ENCODE results near the gene MAGEA2. TPM values are rescaled to one million over a fixed set of nuclear protein-coding genes. Genes with fewer than 3 reads are reported as not detected.

The MAGEA2 gene
- total and polyA plus RNA-seq, 2 of the 13 experiments (the other 11 are each of a cell fraction or from before 2014, with no cell fraction given) = 0.05 to 0.15 TPM

DNA sequence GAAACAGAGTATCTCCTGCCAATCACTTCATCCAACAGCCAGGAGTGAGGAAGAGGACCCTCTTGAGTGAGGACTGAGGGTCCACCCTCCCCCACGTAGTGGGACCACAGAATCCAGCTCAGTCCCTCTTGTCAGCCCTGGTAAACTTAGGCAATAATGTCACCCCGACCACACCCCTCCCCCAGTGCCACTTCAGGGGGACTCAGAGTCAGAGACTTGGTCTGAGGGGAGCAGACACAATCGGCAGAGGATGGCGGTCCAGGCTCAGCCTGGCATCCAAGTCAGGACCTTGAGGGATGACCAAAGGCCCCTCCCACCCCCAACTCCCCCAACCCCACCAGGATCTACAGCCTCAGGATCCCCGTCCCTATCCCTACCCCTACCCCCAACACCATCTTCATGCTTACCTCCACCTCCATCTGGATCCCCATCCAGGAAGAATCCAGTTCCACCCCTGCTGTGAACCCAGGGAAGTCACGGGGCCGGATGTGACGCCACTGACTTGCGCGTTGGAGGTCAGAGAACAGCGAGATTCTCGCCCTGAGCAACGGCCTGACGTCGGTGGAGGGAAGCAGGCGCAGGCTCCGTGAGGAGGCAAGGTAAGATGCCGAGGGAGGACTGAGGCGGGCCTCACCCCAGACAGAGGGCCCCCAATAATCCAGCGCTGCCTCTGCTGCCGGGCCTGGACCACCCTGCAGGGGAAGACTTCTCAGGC lies 20.2 kb downstream of the MAGEA2 start, which contains the start of the genes CSAG1 and MAGEA12:
Gene CSAG1, minus strand, starts transcription at position 461 of the 715 bp plus-strand sequence. CDS start 1,261 bp downstream, outside the sequence.
Gene MAGEA12, plus strand, starts transcription at position 497 of the 715 bp plus-strand sequence. CDS start 2,405 bp downstream, outside the sequence.
- H3K4me1 ChIP-seq (ENCODE audit: insufficient read depth, low read length) = no peaks in the 10 kb centered on the region
- no peaks in the 10 kb centered on the region for H3K27me3 ChIP-seq (ENCODE audit: control insufficient read depth in 1 of 2, insufficient read depth in 2 of 2, low read length in 2 of 2)
- H3K9ac ChIP-seq (ENCODE audit: insufficient read depth, low read depth, low read length) = no peak within 1 kb of the TSS
- 31% methylated on average over 3 of the region's 21 CpGs for WGBS (ENCODE audit: low lambda C conversion rate)
- in situ Hi-C loops (cut with HindIII; ENCODE audit: extremely low pct_ligation_motif_present, low pct_unique_long_range_greater_than_20kb) (no loop called here), intact Hi-C loops (cut with micrococcal nuclease; ENCODE audit: unreplicated experiment) (no loop called here)
- H3K36me3 ChIP-seq (replicated peaks in 1 of 2; ENCODE audit: control insufficient read depth in 1 of 2, insufficient read depth in 2 of 2, low read length in 2 of 2) = no peaks in the 10 kb centered on the region
- H4K20me1 ChIP-seq (ENCODE audit: insufficient read depth, low read length) = no peaks in the 10 kb centered on the region
- no peaks in the 10 kb centered on the region for H3K9me3 ChIP-seq (ENCODE audit: low read length)
- no peak for ATAC-seq
- no peaks in the 10 kb centered on the region for H3K79me2 ChIP-seq (ENCODE audit: insufficient read depth, low read length)
- TF ChIP-seq, protein P1, sequence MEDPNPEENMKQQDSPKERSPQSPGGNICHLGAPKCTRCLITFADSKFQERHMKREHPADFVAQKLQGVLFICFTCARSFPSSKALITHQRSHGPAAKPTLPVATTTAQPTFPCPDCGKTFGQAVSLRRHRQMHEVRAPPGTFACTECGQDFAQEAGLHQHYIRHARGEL (CRISPR knock-in tag; IDR thresholded peaks at IDR 0.05) = no peak
- TF ChIP-seq, protein P2, sequence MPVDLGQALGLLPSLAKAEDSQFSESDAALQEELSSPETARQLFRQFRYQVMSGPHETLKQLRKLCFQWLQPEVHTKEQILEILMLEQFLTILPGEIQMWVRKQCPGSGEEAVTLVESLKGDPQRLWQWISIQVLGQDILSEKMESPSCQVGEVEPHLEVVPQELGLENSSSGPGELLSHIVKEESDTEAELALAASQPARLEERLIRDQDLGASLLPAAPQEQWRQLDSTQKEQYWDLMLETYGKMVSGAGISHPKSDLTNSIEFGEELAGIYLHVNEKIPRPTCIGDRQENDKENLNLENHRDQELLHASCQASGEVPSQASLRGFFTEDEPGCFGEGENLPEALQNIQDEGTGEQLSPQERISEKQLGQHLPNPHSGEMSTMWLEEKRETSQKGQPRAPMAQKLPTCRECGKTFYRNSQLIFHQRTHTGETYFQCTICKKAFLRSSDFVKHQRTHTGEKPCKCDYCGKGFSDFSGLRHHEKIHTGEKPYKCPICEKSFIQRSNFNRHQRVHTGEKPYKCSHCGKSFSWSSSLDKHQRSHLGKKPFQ (CRISPR knock-in tag; IDR thresholded peaks at IDR 0.05; ENCODE audit: insufficient replicate concordance) = no peak
- TF ChIP-seq STAG1 (CRISPR knock-in tag; IDR thresholded peaks at IDR 0.05) = no peak
- no peak for TF ChIP-seq ARNT2 (CRISPR knock-in tag; IDR thresholded peaks at IDR 0.05; ENCODE audit: low read depth)
- TF ChIP-seq NRL (CRISPR knock-in tag; IDR thresholded peaks at IDR 0.05; ENCODE audit: borderline replicate concordance) = no peak
- TF ChIP-seq ZNF563 (CRISPR knock-in tag; IDR thresholded peaks at IDR 0.05) = no peak
- TF ChIP-seq, protein P3, sequence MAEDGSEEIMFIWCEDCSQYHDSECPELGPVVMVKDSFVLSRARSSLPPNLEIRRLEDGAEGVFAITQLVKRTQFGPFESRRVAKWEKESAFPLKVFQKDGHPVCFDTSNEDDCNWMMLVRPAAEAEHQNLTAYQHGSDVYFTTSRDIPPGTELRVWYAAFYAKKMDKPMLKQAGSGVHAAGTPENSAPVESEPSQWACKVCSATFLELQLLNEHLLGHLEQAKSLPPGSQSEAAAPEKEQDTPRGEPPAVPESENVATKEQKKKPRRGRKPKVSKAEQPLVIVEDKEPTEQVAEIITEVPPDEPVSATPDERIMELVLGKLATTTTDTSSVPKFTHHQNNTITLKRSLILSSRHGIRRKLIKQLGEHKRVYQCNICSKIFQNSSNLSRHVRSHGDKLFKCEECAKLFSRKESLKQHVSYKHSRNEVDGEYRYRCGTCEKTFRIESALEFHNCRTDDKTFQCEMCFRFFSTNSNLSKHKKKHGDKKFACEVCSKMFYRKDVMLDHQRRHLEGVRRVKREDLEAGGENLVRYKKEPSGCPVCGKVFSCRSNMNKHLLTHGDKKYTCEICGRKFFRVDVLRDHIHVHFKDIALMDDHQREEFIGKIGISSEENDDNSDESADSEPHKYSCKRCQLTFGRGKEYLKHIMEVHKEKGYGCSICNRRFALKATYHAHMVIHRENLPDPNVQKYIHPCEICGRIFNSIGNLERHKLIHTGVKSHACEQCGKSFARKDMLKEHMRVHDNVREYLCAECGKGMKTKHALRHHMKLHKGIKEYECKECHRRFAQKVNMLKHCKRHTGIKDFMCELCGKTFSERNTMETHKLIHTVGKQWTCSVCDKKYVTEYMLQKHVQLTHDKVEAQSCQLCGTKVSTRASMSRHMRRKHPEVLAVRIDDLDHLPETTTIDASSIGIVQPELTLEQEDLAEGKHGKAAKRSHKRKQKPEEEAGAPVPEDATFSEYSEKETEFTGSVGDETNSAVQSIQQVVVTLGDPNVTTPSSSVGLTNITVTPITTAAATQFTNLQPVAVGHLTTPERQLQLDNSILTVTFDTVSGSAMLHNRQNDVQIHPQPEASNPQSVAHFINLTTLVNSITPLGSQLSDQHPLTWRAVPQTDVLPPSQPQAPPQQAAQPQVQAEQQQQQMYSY (CRISPR knock-in tag; IDR thresholded peaks at IDR 0.05) = no peak
- TF ChIP-seq ZNF704 (CRISPR knock-in tag; IDR thresholded peaks at IDR 0.05; ENCODE audit: borderline replicate concordance) = no peak
- no peak for TF ChIP-seq DNMT1 (CRISPR knock-in tag; IDR thresholded peaks at IDR 0.05)
- no peak for TF ChIP-seq ZNF691 (CRISPR knock-in tag; IDR thresholded peaks at IDR 0.05; ENCODE audit: borderline replicate concordance, low read depth)
- no peak for TF ChIP-seq ZNF792 (CRISPR knock-in tag; IDR thresholded peaks at IDR 0.05)
- H3K4me2 ChIP-seq (ENCODE audit: low read depth, low read length) = no peak within 1 kb of the TSS
- BruUV-seq (replicated peaks) = no TSS peak
- H3K4me3 ChIP-seq (replicated peaks in 1 of 3; ENCODE audit: insufficient read depth in 1 of 3, low read depth in 2 of 3, low read length in 3 of 3) = no peak within 1 kb of the TSS
- no peak within 1 kb of the TSS for H2AFZ ChIP-seq (ENCODE audit: low read length)
- no peak for DNase-seq (ENCODE audit: low spot score)
- ChIA-PET CTCF (ENCODE audit: low intra/inter-chr PET ratio, low total read pairs) (no interaction called here), POLR2A (no interaction called here)
- H3K27ac ChIP-seq (ENCODE audit: extremely low read length, insufficient read depth, low read length) = no peak within 1 kb of the TSS
- no peak for FAIRE-seq

Data from HepG2 (cell line).